Colonic mucosa (tissue), 4 donors: ENCODE measurements around the gene LPAR3. TPM values are rescaled to one million over a fixed set of nuclear protein-coding genes. Genes with fewer than 3 reads are reported as not detected.

Experiments
- DNase-seq: peaks from one replicate; pipeline ENCODE4 v3.0.0-alpha.2; 2020
- H3K27ac ChIP-seq: fragments of 200-600 bp; one replicate; pipeline ENCODE4 v1.8.0; 2021
- H3K27me3 ChIP-seq: fragments of 200-600 bp; one replicate; pipeline ENCODE4 v1.8.0; 2021
- H3K36me3 ChIP-seq: fragments of 200-600 bp; one replicate; pipeline ENCODE4 v1.8.0; 2021
- H3K4me1 ChIP-seq: fragments of 200-600 bp; one replicate; pipeline ENCODE4 v1.8.0; 2021; ENCODE audit warnings: mild to moderate bottlenecking
- H3K4me3 ChIP-seq: fragments of 200-600 bp; one replicate; pipeline ENCODE4 v1.8.0; 2021
- H3K9ac ChIP-seq, 2 donors: one replicate each; pipeline ENCODE4 v1.7.0; 2013; ENCODE audit warnings: control low read depth in 2 of 2, low read depth in 2 of 2, low read length in 2 of 2
- H3K9me3 ChIP-seq: fragments of 200-600 bp; one replicate; pipeline ENCODE4 v1.8.0; 2021
- intact Hi-C: fragments of 100-400 bp; cut with DNase I; formaldehyde crosslinking; loops from one replicate; pipeline ENCODE4 v1.14.1; 2022
- total RNA-seq, 2 donors: library from RNA; stranded (reverse); fragmentation: NEBNext Ultra II Directional in 1 of 2; extraction: Animal tissue kit (Norgen Biotek cat#: 25700) in 1 of 2; gene quantifications; one replicate each; pipeline ENCODE4 v1.2.1, GENCODE V29; 2021
- TF ChIP-seq, protein P1 (sequence below): fragments of 200-600 bp; IDR thresholded peaks from one replicate; pipeline ENCODE4 v1.8.0; 2022; ENCODE audit warnings: antibody characterized with exemption, mild to moderate bottlenecking
- donor health status: healthy.
- donor health status: DM: no; HTN: no; CAD: no.
- donor health status: DM: no; HTN: no; CAD: no.

The LPAR3 gene
- total RNA-seq, 2 donors from 2014 or later, result 2.3 to 3.6 TPM

DNA sequence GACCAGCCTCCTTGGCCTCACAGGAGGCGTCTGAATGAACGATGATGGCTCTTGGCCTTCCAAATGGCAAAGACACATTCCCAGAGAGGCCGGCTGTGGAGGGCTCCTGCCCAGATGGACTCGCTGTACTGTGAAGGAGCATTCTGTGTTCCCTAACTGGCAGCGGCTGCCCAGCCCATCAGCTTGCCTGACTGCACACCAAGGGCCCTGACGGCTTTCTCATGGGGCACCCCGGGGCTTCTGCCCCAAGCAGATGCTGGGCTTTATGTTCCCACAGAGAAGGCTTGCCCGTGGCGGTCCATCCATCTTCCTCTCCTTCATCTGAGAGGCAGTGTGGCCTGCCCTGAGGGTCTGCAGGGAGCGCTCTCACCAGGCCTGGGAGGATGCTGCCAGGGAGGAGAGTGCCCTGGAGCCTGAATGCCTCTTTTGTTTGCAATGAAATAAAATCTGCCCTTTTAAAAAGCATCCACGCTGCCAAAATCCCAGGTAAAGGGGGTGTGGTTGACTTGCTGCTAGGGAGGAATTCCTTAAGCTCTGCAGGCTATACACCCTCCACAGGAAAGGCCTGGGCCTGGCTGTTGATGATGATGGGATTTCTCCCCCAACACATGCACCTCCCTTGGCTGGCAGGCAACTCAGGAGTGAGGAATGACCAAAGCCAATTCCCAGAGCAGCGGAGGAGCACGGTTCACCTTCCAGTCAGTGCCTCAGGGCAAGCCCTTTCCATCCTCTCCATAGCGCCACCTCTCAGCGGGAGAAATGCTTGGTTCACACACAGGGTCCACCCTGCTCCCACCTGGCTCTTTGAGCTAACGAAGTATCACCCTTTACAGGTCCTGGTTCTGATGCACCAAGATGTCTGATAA, 118.1 kb downstream of the LPAR3 start:
- TF ChIP-seq, protein P1, sequence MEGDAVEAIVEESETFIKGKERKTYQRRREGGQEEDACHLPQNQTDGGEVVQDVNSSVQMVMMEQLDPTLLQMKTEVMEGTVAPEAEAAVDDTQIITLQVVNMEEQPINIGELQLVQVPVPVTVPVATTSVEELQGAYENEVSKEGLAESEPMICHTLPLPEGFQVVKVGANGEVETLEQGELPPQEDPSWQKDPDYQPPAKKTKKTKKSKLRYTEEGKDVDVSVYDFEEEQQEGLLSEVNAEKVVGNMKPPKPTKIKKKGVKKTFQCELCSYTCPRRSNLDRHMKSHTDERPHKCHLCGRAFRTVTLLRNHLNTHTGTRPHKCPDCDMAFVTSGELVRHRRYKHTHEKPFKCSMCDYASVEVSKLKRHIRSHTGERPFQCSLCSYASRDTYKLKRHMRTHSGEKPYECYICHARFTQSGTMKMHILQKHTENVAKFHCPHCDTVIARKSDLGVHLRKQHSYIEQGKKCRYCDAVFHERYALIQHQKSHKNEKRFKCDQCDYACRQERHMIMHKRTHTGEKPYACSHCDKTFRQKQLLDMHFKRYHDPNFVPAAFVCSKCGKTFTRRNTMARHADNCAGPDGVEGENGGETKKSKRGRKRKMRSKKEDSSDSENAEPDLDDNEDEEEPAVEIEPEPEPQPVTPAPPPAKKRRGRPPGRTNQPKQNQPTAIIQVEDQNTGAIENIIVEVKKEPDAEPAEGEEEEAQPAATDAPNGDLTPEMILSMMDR, result no peak
- Histone ChIP-seq H3K36me3 (no peaks in the 10 kb centered on the region), H3K4me1 (no peaks in the 10 kb centered on the region), H3K4me3 (no peak overlapping the region), H3K27ac (no peak overlapping the region), H3K9ac (no peak overlapping the region), H3K27me3 (no peaks in the 10 kb centered on the region), H3K9me3 (no peaks in the 10 kb centered on the region)
- DNase-seq, result no peak
- intact Hi-C loops, result loop anchor here (5.0 kb wide), 1 partner anchor 157 kb away; no protein-coding TSS in a partner anchor

DNA sequence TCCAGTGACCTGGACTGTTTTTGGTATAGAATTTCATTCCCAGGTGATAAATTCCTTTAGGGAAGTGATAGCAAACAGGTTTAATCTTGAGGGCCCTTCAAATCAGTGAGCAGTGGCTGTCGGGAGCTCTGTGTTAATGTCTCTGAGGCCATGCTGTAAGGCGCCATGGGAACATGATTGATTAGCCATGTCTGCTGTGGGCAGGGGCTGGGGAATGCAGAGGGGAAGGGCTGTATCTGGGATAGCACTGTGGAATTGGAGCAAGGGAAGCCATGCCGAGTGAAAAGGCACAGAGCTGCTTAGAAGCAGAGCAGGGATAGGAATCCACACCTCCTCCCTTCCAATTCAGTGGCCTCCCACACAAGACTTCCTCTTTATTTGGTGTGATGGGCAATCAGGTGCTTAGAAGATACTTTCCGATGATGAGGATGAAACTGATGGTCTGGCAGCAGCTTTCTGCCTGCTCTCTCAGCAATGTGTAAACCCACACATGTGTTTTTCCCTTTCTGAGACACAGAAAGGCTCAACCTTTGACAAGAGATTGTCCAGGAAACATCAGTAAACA, 119.0 kb downstream of the LPAR3 start:
- TF ChIP-seq, protein P1, result no peak
- no peaks in the 10 kb centered on the region for H3K4me1 ChIP-seq
- no peaks in the 10 kb centered on the region for H3K9me3 ChIP-seq
- H3K4me3 ChIP-seq, result no peak overlapping the region
- no peaks in the 10 kb centered on the region for H3K36me3 ChIP-seq
- no peak for DNase-seq
- intact Hi-C loops, result loop anchor here (5.0 kb wide), 1 partner anchor 158 kb away; no protein-coding TSS in a partner anchor
- no peak overlapping the region for H3K27ac ChIP-seq
- H3K27me3 ChIP-seq, result no peaks in the 10 kb centered on the region
- H3K9ac ChIP-seq, result no peak overlapping the region

DNA sequence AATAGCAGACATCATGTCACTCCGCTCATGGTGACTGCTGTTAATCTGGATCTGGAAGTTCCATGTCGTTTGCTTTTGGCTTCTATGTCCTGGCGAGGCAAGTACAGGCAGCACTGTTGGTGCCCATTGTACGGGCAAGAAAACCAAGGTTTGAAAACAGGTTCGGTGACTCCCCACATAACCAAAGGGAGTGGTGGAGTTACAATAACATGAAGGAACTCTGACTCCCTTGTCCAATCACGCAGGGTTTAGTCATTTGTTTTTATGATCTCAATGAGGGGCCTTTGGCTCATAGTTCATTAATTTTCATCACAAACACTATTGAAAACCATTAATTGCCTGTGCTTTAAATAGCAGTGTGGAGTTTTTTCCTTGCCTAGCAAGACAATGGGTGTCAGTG, 119.8 kb downstream of the LPAR3 start:
- H3K36me3 ChIP-seq, result no peaks in the 10 kb centered on the region
- no peak overlapping the region for H3K9ac ChIP-seq
- H3K9me3 ChIP-seq, result no peaks in the 10 kb centered on the region
- no peaks in the 10 kb centered on the region for H3K27me3 ChIP-seq
- no peaks in the 10 kb centered on the region for H3K4me1 ChIP-seq
- TF ChIP-seq, protein P1, result no peak
- no peak for DNase-seq
- H3K4me3 ChIP-seq, result no peak overlapping the region
- intact Hi-C loops, result loop anchor here (5.0 kb wide), 1 partner anchor 159 kb away; no protein-coding TSS in a partner anchor
- no peak overlapping the region for H3K27ac ChIP-seq

DNA sequence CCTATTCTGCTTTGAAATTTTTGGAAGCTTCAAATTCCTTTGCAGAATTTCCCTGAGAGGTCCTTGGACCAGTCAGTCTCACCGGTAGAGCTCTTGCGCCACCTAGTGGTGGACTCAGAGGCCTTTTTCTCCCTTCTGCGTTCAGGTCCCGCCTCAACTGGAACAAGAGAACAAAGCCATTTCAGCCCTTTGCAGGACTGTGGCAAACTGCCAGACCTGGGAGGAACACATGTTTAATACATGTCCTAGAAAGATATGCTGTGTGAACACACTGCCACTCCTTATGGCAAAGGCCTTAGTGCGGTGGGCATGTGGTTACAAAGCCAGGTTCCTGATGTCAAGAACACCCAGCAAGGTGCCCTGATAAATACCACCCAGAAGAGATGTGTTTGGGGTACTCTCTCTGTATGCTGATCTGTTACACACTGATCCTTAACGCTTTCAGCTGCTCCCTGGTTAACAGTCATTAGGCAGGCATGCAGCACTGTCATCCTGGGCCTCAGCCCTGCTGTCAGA, 120.5 kb downstream of the LPAR3 start:
- no peak overlapping the region for H3K9ac ChIP-seq
- no peaks in the 10 kb centered on the region for H3K27me3 ChIP-seq
- no peaks in the 10 kb centered on the region for H3K36me3 ChIP-seq
- H3K27ac ChIP-seq, result no peak overlapping the region
- intact Hi-C loops, result loop anchor here (5.0 kb wide), 1 partner anchor 160 kb away; no protein-coding TSS in a partner anchor
- H3K9me3 ChIP-seq, result no peaks in the 10 kb centered on the region
- TF ChIP-seq, protein P1, result peak; percentile 88
- DNase-seq, result peak; percentile 88
- H3K4me3 ChIP-seq, result no peak overlapping the region
- H3K4me1 ChIP-seq, result no peaks in the 10 kb centered on the region

DNA sequence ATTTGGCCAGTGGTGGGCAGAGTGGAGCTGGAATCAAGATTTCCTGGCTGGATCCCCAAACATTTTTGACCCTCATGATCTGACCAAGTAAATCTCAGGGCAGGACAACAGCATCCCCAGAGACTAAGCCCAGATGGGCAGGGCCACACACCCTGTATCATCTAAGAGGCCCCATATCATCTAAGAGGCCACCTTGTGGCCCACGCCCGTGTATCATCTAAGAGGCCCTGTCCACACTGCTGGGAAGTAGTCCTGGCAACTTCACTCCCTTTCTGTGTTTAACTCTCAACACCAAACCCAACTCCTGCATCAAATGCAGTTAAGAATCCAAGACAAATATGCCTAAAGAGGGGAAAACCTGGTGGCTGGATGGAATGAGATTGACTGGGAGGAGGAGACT, 121.1 kb downstream of the LPAR3 start:
- TF ChIP-seq, protein P1, result no peak
- Histone ChIP-seq H3K9me3 (no peaks in the 10 kb centered on the region), H3K27me3 (no peaks in the 10 kb centered on the region), H3K27ac (no peak overlapping the region), H3K4me1 (no peaks in the 10 kb centered on the region), H3K4me3 (no peak overlapping the region), H3K36me3 (no peaks in the 10 kb centered on the region), H3K9ac (no peak overlapping the region)
- intact Hi-C loops, result loop anchor here (5.0 kb wide), 1 partner anchor 160 kb away; no protein-coding TSS in a partner anchor
- no peak for DNase-seq
